ENCODE data around the gene SHC3. TPM values are rescaled to one million over a fixed set of nuclear protein-coding genes. Genes with fewer than 3 reads are reported as not detected.

Gene SHC3
- total and polyA plus RNA-seq, 12 donors, result 5.6 to 56.7 (median 20.9) TPM

DNA sequence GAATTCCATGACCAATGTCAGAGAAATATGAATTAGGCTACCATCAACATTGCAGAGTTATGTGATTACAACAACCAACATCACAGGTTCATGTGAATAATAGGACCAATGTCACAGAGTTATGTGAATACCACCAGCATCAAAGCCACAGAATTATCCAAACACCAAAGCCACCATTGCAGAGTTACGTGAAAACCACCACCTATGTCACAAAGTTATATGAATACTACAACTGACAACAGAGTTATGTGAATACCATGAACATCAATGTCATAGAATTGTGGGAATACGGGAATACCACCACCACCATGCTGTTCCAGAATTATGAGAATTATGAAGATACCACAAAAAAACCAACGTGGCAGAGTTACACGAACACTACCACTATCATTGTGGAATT, 64.8 kb downstream of the SHC3 start:
- H3K4me1 ChIP-seq (replicated peaks in 1 of 2), result no peaks in the 10 kb centered on the region

DNA sequence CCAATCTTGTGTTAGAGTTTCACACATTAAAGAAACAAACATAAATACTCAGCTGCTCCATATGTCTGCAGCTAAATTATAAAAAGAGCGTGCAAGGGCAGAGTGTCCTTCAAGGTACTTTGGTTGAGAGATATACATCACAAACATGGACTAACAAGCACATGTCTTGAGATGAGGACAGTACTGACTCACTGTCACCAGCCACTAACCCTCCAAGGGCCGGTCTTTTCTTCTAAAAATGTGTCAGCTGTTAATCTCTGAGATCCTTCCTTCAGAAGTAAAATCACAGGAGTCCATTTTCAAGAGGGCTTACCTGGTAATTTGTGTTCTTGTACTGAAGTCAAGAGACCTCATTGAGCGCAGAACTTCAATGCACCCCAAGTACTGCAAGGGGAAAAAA, 66.4 kb downstream of the SHC3 start:
- no peak for DNase-seq
- Histone ChIP-seq H3K4me3 (no peak overlapping the region), H3K9me3 (replicated peaks in 1 of 3) (no peaks in the 10 kb centered on the region), H3K27me3 (no peaks in the 10 kb centered on the region), H3K4me1 (replicated peaks in 1 of 2) (no peaks in the 10 kb centered on the region), H3K36me3 (replicated peaks in 1 of 2) (no peaks in the 10 kb centered on the region), H3K27ac (no peak overlapping the region)
- TF ChIP-seq POLR2A (IDR thresholded peaks at IDR 0.05), result no peak
- TF ChIP-seq, protein P1, sequence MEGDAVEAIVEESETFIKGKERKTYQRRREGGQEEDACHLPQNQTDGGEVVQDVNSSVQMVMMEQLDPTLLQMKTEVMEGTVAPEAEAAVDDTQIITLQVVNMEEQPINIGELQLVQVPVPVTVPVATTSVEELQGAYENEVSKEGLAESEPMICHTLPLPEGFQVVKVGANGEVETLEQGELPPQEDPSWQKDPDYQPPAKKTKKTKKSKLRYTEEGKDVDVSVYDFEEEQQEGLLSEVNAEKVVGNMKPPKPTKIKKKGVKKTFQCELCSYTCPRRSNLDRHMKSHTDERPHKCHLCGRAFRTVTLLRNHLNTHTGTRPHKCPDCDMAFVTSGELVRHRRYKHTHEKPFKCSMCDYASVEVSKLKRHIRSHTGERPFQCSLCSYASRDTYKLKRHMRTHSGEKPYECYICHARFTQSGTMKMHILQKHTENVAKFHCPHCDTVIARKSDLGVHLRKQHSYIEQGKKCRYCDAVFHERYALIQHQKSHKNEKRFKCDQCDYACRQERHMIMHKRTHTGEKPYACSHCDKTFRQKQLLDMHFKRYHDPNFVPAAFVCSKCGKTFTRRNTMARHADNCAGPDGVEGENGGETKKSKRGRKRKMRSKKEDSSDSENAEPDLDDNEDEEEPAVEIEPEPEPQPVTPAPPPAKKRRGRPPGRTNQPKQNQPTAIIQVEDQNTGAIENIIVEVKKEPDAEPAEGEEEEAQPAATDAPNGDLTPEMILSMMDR (IDR thresholded peaks at IDR 0.05), result no peak
- intact Hi-C loops (cut with DNase I), result no loop called here
- 77 to 86% (median 80%) methylated on average over 3 of the region's 3 CpGs for WGBS, 4 donors

More for the DNA sequence above, 64.8 kb downstream of the SHC3 start:
- 92 to 96% (median 93%) methylated on average over 4 of the region's 4 CpGs for WGBS, 4 donors
- H3K27ac ChIP-seq, result no peak overlapping the region
- no peak overlapping the region for H3K4me3 ChIP-seq
- no peak for DNase-seq
- H3K27me3 ChIP-seq, result no peaks in the 10 kb centered on the region
- TF ChIP-seq, protein P1 (IDR thresholded peaks at IDR 0.05), result no peak
- no peak for TF ChIP-seq POLR2A (IDR thresholded peaks at IDR 0.05)
- H3K36me3 ChIP-seq (replicated peaks in 1 of 2), result no peaks in the 10 kb centered on the region
- intact Hi-C loops (cut with DNase I), result no loop called here
- no peaks in the 10 kb centered on the region for H3K9me3 ChIP-seq (replicated peaks in 1 of 3)

DNA sequence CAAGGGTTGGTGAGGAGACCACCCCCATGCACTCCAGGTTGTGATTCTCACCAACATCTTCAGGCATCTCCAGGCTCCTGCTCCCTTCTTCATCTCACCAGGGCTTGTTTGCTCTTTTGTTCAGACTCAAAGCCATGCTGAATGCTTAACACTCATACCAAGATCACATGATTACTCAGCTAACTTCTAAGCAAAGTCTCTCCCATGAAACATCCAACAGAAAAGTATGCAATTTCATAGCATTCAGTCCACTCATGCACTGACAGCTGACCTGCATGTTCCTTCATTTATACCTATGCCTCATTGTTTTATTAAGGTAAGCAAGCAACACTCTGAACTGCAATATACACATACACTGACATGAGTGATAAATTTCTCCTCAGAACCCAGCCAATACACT, 69.0 kb downstream of the SHC3 start:
- no peak overlapping the region for H3K27ac ChIP-seq
- no peak for DNase-seq
- TF ChIP-seq, protein P1 (IDR thresholded peaks at IDR 0.05), result no peak
- no peak for TF ChIP-seq POLR2A (IDR thresholded peaks at IDR 0.05)
- no peaks in the 10 kb centered on the region for H3K4me1 ChIP-seq (replicated peaks in 1 of 2)
- no peaks in the 10 kb centered on the region for H3K9me3 ChIP-seq (replicated peaks in 1 of 3)
- no peaks in the 10 kb centered on the region for H3K36me3 ChIP-seq (replicated peaks in 1 of 2)
- H3K4me3 ChIP-seq, result no peak overlapping the region
- no peaks in the 10 kb centered on the region for H3K27me3 ChIP-seq
- intact Hi-C loops (cut with DNase I), result no loop called here

DNA sequence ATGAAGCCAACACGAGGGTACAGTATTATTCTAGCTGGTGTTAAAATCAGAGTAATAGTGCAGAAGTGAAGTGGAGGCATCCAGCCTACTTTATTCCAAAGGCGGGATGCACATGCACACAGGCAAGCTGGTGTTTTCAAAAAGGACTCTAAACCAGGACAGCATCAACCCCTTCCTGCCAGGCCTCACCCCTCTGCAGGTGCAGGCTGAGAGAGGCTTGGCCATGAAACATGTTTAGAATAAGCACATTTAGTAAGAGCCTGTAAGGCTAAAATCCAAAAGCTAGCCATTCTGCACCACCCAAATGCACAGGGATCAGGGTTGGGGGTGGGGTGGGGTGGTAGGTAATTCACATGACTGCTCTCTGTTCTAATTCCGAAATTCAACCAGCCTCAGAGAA, 71.2 kb downstream of the SHC3 start:
- intact Hi-C loops (cut with DNase I), result no loop called here
- no peaks in the 10 kb centered on the region for H3K9me3 ChIP-seq (replicated peaks in 1 of 3)
- no peak overlapping the region for H3K27ac ChIP-seq
- no peaks in the 10 kb centered on the region for H3K27me3 ChIP-seq
- no peak for DNase-seq
- TF ChIP-seq, protein P1 (IDR thresholded peaks at IDR 0.05), result no peak
- TF ChIP-seq POLR2A (IDR thresholded peaks at IDR 0.05), result no peak
- WGBS, 4 donors, result 86 to 92% (median 91%) methylated on average over 3 of the region's 3 CpGs
- no peaks in the 10 kb centered on the region for H3K36me3 ChIP-seq (replicated peaks in 1 of 2)
- H3K4me1 ChIP-seq (replicated peaks in 1 of 2), result no peaks in the 10 kb centered on the region
- no peak overlapping the region for H3K4me3 ChIP-seq
